ENCODE data around the gene AQP12A. TPM values are rescaled to one million over a fixed set of nuclear protein-coding genes. Genes with fewer than 3 reads are reported as not detected.
A peak's percentile ranks its signal among the peaks of the same experiment; 100 is the strongest.

AQP12A gene
- total and polyA plus RNA-seq, 2 experiments from 2014 or later, result not detected

GRCh38 chr2:240732911-240733622 is 41.4 kb downstream of the AQP12A start (continued):
- TF ChIP-seq, protein P1, sequence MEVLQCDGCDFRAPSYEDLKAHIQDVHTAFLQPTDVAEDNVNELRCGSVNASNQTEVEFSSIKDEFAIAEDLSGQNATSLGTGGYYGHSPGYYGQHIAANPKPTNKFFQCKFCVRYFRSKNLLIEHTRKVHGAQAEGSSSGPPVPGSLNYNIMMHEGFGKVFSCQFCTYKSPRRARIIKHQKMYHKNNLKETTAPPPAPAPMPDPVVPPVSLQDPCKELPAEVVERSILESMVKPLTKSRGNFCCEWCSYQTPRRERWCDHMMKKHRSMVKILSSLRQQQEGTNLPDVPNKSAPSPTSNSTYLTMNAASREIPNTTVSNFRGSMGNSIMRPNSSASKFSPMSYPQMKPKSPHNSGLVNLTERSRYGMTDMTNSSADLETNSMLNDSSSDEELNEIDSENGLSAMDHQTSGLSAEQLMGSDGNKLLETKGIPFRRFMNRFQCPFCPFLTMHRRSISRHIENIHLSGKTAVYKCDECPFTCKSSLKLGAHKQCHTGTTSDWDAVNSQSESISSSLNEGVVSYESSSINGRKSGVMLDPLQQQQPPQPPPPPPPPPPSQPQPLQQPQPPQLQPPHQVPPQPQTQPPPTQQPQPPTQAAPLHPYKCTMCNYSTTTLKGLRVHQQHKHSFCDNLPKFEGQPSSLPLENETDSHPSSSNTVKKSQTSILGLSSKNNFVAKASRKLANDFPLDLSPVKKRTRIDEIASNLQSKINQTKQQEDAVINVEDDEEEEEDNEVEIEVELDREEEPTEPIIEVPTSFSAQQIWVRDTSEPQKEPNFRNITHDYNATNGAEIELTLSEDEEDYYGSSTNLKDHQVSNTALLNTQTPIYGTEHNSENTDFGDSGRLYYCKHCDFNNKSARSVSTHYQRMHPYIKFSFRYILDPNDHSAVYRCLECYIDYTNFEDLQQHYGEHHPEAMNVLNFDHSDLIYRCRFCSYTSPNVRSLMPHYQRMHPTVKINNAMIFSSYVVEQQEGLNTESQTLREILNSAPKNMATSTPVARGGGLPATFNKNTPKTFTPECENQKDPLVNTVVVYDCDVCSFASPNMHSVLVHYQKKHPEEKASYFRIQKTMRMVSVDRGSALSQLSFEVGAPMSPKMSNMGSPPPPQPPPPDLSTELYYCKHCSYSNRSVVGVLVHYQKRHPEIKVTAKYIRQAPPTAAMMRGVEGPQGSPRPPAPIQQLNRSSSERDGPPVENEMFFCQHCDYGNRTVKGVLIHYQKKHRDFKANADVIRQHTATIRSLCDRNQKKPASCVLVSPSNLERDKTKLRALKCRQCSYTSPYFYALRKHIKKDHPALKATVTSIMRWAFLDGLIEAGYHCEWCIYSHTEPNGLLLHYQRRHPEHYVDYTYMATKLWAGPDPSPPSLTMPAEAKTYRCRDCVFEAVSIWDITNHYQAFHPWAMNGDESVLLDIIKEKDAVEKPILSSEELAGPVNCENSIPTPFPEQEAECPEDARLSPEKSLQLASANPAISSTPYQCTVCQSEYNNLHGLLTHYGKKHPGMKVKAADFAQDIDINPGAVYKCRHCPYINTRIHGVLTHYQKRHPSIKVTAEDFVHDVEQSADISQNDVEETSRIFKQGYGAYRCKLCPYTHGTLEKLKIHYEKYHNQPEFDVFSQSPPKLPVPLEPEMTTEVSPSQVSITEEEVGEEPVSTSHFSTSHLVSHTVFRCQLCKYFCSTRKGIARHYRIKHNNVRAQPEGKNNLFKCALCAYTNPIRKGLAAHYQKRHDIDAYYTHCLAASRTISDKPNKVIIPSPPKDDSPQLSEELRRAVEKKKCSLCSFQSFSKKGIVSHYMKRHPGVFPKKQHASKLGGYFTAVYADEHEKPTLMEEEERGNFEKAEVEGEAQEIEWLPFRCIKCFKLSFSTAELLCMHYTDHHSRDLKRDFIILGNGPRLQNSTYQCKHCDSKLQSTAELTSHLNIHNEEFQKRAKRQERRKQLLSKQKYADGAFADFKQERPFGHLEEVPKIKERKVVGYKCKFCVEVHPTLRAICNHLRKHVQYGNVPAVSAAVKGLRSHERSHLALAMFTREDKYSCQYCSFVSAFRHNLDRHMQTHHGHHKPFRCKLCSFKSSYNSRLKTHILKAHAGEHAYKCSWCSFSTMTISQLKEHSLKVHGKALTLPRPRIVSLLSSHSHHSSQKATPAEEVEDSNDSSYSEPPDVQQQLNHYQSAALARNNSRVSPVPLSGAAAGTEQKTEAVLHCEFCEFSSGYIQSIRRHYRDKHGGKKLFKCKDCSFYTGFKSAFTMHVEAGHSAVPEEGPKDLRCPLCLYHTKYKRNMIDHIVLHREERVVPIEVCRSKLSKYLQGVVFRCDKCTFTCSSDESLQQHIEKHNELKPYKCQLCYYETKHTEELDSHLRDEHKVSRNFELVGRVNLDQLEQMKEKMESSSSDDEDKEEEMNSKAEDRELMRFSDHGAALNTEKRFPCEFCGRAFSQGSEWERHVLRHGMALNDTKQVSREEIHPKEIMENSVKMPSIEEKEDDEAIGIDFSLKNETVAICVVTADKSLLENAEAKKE (CRISPR knock-in tag; IDR thresholded peaks at IDR 0.05), result no peak
- no peak for TF ChIP-seq REST (IDR thresholded peaks at IDR 0.05; ENCODE audit: unreplicated experiment)

DNA sequence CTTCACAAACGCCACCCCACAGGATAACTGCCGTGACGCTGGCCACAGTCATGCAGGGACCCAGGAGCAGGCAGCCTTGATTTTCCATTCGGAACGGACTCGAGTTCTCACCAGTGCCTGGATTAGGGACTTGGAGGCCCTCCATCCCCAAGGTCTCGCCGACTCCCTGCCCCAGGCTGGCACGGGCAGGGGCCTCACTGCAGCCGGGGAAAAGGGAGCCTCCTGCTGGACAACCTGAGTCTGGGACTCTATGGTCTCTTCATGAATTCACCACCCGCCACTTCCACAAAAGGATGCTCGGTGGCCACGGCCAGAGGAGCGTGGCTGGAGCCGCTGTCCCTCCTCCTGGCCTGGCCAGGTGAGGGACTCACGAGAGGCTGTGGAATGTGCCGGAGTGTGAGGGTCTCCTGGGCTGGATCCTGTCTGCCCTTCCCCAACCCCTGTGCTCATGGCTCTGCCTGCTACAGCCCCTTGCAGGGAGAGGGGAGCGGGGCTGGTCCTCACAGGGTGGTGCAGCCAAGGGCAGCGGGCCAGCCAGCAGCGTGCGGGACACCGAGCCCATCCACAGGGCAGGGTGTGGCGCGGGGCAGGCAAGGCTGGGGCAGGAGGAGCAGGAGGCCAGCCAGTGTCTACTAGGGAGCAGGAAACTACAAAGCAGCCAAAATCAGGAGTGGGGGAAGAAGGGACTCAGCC is 42.3 kb downstream of the AQP12A start:
- Histone ChIP-seq H4K20me1 (replicated peaks; ENCODE audit: insufficient read depth) (no peaks in the 10 kb centered on the region), H3K4me1 (ENCODE audit: insufficient read depth) (no peaks in the 10 kb centered on the region), H3K36me3 (ENCODE audit: insufficient read depth) (no peaks in the 10 kb centered on the region), H2AFZ (no peak overlapping the region), H3K9me2 (ENCODE audit: insufficient read depth) (no peaks in the 10 kb centered on the region), H3K4me3 (no peak overlapping the region), H3K4me2 (no peak overlapping the region), H3K79me2 (replicated peaks; ENCODE audit: insufficient read depth) (no peaks in the 10 kb centered on the region), H3F3A (replicated peaks; ENCODE audit: low read depth) (no peaks in the 10 kb centered on the region), H3K27ac (ENCODE audit: low read depth) (no peak overlapping the region), H3K27me3 (ENCODE audit: insufficient read depth) (no peaks in the 10 kb centered on the region)
- Mint-ChIP-seq H3K36me3 (ENCODE audit: low read depth) (peaks cover 62% of the 10 kb centered on the region), H3K4me3 (no peak overlapping the region), H3K27me3 (ENCODE audit: insufficient read depth, low read depth, poor library complexity) (peaks cover 39% of the 10 kb centered on the region), H3K4me1 (no peaks in the 10 kb centered on the region), H3K27ac (no peak overlapping the region), H3K9me3 (no peaks in the 10 kb centered on the region)
- ATAC-seq (peak; percentile 11; the same call in 1 of the 3 replicates), DNase-seq (ENCODE audit: low spot score) (no peak)
- TF ChIP-seq, protein P2, sequence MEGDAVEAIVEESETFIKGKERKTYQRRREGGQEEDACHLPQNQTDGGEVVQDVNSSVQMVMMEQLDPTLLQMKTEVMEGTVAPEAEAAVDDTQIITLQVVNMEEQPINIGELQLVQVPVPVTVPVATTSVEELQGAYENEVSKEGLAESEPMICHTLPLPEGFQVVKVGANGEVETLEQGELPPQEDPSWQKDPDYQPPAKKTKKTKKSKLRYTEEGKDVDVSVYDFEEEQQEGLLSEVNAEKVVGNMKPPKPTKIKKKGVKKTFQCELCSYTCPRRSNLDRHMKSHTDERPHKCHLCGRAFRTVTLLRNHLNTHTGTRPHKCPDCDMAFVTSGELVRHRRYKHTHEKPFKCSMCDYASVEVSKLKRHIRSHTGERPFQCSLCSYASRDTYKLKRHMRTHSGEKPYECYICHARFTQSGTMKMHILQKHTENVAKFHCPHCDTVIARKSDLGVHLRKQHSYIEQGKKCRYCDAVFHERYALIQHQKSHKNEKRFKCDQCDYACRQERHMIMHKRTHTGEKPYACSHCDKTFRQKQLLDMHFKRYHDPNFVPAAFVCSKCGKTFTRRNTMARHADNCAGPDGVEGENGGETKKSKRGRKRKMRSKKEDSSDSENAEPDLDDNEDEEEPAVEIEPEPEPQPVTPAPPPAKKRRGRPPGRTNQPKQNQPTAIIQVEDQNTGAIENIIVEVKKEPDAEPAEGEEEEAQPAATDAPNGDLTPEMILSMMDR (conservative IDR thresholded peaks at IDR 0.05; ENCODE audit: low read depth in 2 of 2), result peak in 1 of 2 experiments; percentile 25; a peak in 2 of 4 replicates
